NCI-H345 (cell line): ENCODE results near the gene SCN9A.
"Not testable (repeated sequence)": the region's sequence is repeated elsewhere in the genome, so short reads cannot be mapped to it uniquely, and the experiment has no call there.

ENCODE experiments used
- DNase-seq: peaks from one replicate; lab custom pipeline; 2025; lab: John Stamatoyannopoulos, UW

The SCN9A gene

DNA sequence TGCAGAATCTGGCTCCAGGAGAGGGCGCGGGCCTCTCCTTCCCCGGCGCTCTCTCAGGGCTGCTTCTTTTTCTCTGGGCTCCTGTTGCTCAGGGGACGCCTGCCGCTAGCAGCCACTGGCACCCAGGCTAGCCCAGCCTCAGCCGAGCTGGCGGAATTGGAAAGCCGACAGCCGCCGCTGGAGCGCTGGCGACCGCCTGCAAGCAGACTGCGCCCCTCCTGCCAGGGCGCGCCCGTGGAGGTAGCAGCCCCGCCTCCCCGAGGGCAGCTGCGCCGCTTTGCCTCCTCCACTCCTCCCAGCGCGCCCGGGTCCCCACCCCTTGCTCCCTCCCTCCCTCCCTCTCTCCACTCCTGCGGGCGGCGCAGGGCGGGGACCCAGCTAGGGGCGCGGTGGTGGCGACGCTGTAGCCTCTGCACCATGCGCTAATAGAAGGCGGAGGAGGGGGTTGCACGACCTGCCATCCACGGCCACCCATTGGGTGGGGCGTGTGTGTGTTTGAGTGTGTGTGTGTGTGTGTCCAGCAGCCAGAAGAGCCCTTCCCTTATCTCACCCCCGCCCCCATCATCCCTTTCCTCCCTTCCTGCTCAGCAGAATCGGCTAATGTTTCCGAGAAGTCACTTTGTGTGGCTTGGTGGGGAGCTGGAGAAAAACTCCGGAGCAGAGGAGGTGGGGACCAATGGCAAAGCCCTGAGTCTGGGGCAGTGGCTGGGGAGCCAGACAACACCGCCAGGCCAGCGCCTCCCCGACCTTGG lies at the start of gene SCN9A:
Gene SCN9A, minus strand, starts transcription at position 209 of the 752 bp plus-strand sequence. CDS start 64,188 bp downstream, outside the sequence.
- peak; percentile 90 for DNase-seq

- DNase-seq, result no peak
Measured at GRCh38 chr2:166424841-166425240, 49.1 kb upstream of the SCN9A start.

GRCh38 chr2:166419616-166419934 lies 43.8 kb upstream of the SCN9A start:
- peak; percentile 6 for DNase-seq

DNA sequence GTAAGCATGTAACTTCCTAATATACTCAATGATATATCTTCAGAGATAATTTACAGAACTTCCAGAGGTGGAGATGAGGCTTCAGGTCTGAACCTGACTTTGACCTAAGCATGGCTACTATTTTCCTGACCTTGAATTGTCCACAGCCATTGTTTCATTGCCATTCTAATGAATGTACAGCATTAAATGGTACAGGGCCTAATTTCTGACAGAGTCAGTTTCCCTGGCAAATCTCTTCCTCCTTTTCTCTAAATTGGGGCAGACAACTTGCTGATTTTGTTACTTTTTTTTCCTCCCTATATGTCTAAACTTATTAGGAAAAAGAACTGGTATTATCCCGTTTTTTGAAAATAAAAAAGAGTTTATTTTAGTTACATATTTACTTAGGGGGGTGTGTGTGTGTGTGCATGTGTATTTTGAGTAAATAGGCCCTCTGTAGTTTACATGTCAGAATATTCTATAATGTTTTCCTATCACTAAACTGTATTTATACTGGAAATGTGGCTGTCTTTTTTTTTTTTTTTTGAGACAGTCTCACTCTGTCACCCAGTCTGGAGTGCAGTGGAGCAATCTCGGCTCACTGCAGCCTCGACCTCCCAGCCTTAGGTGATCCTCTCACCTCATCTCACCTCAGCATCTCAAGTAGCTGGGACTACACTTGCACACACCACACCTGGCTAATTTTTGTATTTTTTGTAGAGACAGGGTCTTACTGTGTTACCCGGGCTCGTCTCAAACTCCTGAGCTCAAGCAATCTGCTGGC lies 43.3 kb upstream of the SCN9A start:
- DNase-seq, result no peak

DNA sequence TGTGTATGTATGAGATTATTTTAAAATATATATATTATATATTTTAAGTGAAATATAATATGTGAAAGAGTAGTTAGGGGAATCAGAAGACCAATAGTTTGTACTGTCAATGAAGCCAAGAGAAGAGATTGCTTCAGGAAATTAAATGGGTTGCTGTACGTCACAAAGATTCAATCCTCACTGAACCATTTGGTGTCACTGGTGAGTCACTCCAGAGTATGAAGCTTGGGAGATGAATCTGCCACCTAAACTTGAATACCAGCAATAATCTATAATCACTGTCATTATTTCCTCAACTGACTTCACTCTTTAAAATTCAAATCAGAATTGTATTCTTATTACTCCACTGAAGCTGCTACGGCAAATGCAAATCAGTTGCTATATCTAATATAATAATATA lies 41.9 kb upstream of the SCN9A start:
- peak; percentile 11 for DNase-seq

- DNase-seq, result no peak
Measured at GRCh38 chr2:166413255-166413654, 37.5 kb upstream of the SCN9A start.

- no peak for DNase-seq
Measured at GRCh38 chr2:166411473-166412230, 35.9 kb upstream of the SCN9A start.

DNA sequence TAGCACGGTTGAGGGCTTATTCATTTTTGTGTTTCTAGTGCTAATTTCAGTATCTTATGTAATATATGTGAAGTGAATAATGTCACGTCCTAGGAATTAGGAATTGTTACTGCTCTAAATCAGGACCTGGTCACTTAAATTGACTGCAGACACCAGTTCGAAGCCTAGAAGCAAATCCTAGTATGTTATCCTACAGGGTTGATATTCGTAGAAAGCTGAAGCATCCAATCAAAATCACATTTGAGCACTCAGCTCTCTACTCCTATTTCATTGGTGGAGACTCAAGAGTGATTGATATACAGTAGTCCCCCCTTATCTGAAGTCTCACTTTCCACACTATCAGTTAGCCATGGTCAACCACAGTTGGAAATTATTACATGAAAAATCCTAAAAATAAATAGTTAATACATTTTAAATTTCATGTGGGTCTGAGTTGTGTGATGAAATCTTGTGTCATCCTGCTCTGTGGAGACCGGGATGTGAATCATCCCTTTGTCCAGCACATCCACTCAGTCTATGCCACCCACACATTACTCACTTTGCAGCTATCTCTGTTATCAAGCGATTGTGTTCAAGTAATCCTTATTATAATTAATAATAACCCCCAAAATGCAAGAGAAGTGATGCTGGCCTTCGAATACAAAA lies 35.2 kb upstream of the SCN9A start:
- no peak for DNase-seq

DNA sequence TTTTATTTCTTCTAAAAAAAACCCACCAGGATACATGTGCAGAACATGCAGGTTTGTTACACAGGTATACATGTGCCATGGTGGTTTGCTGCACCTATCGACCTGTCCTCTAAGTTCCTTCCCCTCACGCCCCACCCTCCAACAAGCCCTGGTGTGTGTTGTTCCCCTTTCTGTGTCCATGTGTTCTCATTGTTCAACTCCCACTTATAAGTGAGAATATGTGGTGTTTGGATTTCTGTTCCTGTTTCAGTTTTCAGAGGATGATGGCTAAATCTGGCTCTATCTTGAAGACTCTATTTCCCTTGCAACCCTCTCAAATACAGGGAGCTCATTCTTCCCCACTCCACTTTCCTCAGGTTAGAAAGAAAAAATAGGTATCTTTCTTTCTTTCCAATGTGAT lies 32.0 kb upstream of the SCN9A start:
- not testable (repeated sequence) for DNase-seq

- no peak for DNase-seq
Measured at GRCh38 chr2:166406374-166406773, 30.6 kb upstream of the SCN9A start.

- DNase-seq, result no peak
Measured at GRCh38 chr2:166405569-166405926, 29.8 kb upstream of the SCN9A start.

GRCh38 chr2:166404831-166405568 lies 29.3 kb upstream of the SCN9A start:
- DNase-seq, result no peak

DNA sequence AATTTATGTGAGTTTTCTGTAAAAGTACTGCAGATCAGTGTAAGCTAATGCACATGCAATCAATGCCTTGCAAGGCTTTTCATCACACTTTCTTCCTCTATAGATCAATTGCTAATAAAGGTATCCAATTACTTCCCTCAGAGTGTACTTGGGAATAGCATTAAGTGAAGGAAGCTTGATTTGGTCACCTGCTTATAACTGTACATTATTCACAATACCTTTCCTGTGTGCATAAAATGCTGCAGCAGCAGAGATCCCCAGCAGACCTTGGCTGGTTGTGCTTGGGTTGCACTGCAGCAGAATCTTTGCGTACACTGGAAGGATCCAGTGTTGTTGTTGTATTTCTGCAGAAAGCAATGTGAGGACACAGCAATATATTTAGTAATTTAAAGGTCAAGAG lies 18.5 kb upstream of the SCN9A start:
- DNase-seq, result no peak

- no peak for DNase-seq
Measured at GRCh38 chr2:166393008-166393407, 17.3 kb upstream of the SCN9A start.

- no peak for DNase-seq
Measured at GRCh38 chr2:166388481-166389070, 12.8 kb upstream of the SCN9A start.

GRCh38 chr2:166385313-166385712 lies 9.6 kb upstream of the SCN9A start:
- DNase-seq, result no peak

DNA sequence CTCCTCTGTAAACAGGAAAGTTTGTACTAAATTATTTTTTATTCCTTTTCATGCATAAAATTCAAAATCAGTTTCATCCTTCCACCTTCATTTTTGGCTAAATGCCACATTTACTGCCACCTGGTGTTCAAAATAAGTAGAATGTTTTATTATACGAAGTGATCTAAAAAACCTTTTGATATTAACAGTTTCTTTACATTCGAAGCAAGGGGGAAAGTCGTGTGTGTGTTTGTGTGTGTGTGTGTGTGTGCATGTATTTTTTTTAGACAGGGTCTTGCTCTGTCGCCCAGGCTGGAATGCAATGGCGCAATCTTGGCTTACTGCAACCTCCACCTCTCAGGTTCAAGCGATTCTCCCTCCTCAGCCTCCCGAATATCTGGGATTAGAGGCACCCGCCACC lies 9.0 kb upstream of the SCN9A start:
- peak; percentile 26 for DNase-seq

DNA sequence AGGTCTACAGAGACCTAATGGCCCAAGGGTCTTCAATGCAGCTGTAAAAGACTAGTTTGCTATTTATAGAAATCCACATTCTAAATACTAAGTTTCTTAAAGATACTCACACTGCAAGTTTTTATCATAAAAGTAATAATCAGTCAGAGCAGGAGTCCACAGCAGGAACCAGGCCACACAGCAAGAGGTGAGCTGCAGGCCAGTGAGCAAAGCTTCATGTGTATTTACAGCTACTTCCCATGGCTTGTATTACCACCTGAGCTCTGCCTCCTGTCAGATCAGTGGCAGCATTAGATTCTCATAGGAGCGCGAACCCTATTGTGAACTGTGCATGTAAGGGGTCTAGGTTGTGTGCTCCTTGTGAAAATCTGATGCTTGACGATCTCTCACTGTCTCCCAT lies 6.7 kb upstream of the SCN9A start:
- no peak for DNase-seq

DNA sequence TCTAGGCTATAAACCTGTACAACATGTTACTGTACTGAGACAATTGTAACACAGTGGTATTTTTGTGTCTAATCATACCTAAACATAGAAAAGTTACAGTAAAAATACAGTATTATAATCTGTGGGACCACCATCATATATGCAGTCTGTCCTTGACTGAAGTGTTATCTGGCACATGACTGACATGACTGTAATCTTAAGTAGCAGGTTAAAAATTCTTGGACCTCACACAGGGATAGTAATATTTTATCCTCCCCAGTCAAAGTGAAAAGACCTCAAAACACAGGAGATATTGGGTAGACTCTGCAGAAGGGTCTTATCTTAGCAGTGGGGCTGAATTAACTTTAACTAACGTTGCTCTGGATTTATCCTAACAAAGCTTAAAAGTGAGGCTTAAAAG lies 4.9 kb upstream of the SCN9A start:
- DNase-seq, result no peak

DNA sequence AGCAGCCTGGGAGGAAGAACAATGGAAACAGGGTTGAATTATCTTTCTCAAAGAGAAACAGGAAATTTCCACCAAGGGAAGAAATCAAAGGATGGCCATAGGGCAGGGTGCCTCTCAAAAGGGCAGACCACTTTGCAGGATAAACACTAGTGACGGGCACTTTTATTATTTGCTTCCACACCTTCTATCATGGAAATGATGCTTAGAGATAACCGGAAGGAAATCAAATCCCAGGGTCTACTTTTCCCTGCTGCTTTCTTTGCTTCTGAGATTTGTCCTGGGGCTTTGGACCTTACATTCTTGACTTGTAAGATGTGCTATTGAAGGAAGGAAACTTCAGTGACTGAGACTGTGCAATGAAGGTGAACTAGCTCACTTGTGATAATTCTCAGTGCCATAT lies 1.1 kb upstream of the SCN9A start:
- DNase-seq, result no peak

GRCh38 chr2:166376488-166376828 lies 714 bp upstream of the SCN9A start:
- DNase-seq, result no peak
